H1 (cell line): ENCODE measurements around the gene RBFA. TPM values are rescaled to one million over a fixed set of nuclear protein-coding genes. Genes with fewer than 3 reads are reported as not detected.

Experiments
- CTCF ChIA-PET: fragments of 300-600 bp; sonication (Branson Sonifier 250); formaldehyde crosslinking; loops from one replicate; lab custom pipeline; 2021; ENCODE audit not compliant: partially characterized antibody; lab: Charles Lee
- POLR2A ChIA-PET: fragments of 300-600 bp; sonication (Branson Sonifier 250); formaldehyde crosslinking; loops from one replicate; lab custom pipeline; 2021; ENCODE audit warnings: inconsistent platforms; ENCODE audit not compliant: partially characterized antibody; lab: Charles Lee
- DNase-seq, 2 experiments: peaks; one replicate each; pipeline versions ENCODE4 v3.0.0 to v3.0.0-alpha.2; 2010 to 2022; ENCODE audit warnings: low spot score in 2 of 2, low read depth in 1 of 2, mixed read lengths in 1 of 2
- FAIRE-seq: peaks from 2 replicates; lab custom pipeline; 2011; peaks lifted over from hg19 to GRCh38; lab: Jason Lieb, UNC
- H2AFZ ChIP-seq: 2 replicates; pipeline ENCODE4 v1.8.1; 2012; ENCODE audit warnings: low read length, inconsistent platforms
- H2AK5ac ChIP-seq: 2 replicates; pipeline ENCODE4 v1.6.1; 2013; ENCODE audit warnings: low read depth, low read length
- H2BK120ac ChIP-seq: replicated peaks from 2 replicates; pipeline ENCODE3; 2013; ENCODE audit warnings: low read depth, low read length, inconsistent platforms
- H2BK12ac ChIP-seq: 2 replicates; pipeline ENCODE4 v1.6.1; 2013; ENCODE audit warnings: low read depth, low read length
- H2BK15ac ChIP-seq: 2 replicates; pipeline ENCODE4 v1.6.1; 2013; ENCODE audit warnings: low read length
- H2BK20ac ChIP-seq: 2 replicates; pipeline ENCODE4 v1.6.1; 2013; ENCODE audit warnings: low read length
- H2BK5ac ChIP-seq: 2 replicates; pipeline ENCODE4 v1.6.1; 2013; ENCODE audit warnings: low read depth, low read length
- H3K14ac ChIP-seq: 2 replicates; pipeline ENCODE4 v1.6.1; 2013; ENCODE audit warnings: inconsistent platforms; ENCODE audit not compliant: insufficient read length
- H3K18ac ChIP-seq: 2 replicates; pipeline ENCODE4 v1.6.1; 2013; ENCODE audit warnings: low read length; ENCODE audit errors: extremely low read depth
- H3K23ac ChIP-seq: 2 replicates; pipeline ENCODE4 v1.6.1; 2013; ENCODE audit warnings: inconsistent platforms; ENCODE audit not compliant: insufficient read length
- H3K23me2 ChIP-seq: 2 replicates; pipeline ENCODE4 v1.6.1; 2013; ENCODE audit warnings: low read depth, low read length
- H3K27ac ChIP-seq: 2 replicates; pipeline ENCODE4 v1.6.1; 2011; ENCODE audit warnings: low read depth, low read length, inconsistent platforms
- H3K27me3 ChIP-seq, 4 experiments: replicated peaks in 1 of 4; 1 replicate in 1 of 4; 2 replicates in 3 of 4; pipeline versions ENCODE4 v1.6.1 to v1.8.1; 2011 to 2013; ENCODE audit warnings: low read length in 3 of 4, mild to moderate bottlenecking in 3 of 4, inconsistent platforms in 2 of 4, mixed read lengths in 2 of 4, moderate library complexity in 1 of 4; ENCODE audit not compliant: control insufficient read depth in 3 of 4, insufficient read depth in 3 of 4; ENCODE audit errors: extremely low read depth in 1 of 4
- H3K36me3 ChIP-seq, 4 experiments: 2 replicates each; pipeline versions ENCODE4 v1.6.1 to v1.8.1; 2011 to 2013; ENCODE audit warnings: mild to moderate bottlenecking in 4 of 4, low read length in 3 of 4, moderate library complexity in 2 of 4, control low read depth in 1 of 4, inconsistent platforms in 1 of 4; ENCODE audit not compliant: insufficient read depth in 4 of 4, control insufficient read depth in 2 of 4
- H3K4ac ChIP-seq: replicated peaks from 2 replicates; pipeline ENCODE3; 2013; ENCODE audit warnings: low read length, low read depth, mixed read lengths, inconsistent platforms; ENCODE audit not compliant: insufficient read length
- H3K4me1 ChIP-seq, 4 experiments: replicated peaks in 1 of 4; 1 replicate in 1 of 4; 2 replicates in 3 of 4; pipeline versions ENCODE4 v1.6.1 to v1.8.1; 2011 to 2013; ENCODE audit warnings: low read length in 3 of 4, inconsistent platforms in 2 of 4, mixed read lengths in 1 of 4; ENCODE audit not compliant: insufficient read depth in 4 of 4, control insufficient read depth in 3 of 4
- H3K4me2 ChIP-seq, 2 experiments: 2 replicates each; pipeline versions ENCODE4 v1.6.1 to v1.8.1; 2011 to 2013; ENCODE audit warnings: low read depth in 2 of 2, low read length in 2 of 2, control low read depth in 1 of 2, inconsistent platforms in 1 of 2, mild to moderate bottlenecking in 1 of 2; ENCODE audit not compliant: insufficient read depth in 1 of 2
- H3K4me3 ChIP-seq, 4 experiments: fragments of 200-600, 300-600 bp in 1 of 4; sonication (generic), shearing (Covaris generic), sonication (Bioruptor Twin) in 1 of 4; 2 replicates each; pipeline versions ENCODE4 v1.5.1 to v1.8.1; 2011 to 2016; ENCODE audit warnings: low read length in 4 of 4, low read depth in 3 of 4, control low read depth in 2 of 4, inconsistent platforms in 2 of 4, mild to moderate bottlenecking in 2 of 4, mixed read lengths in 1 of 4, moderate library complexity in 1 of 4; ENCODE audit not compliant: insufficient read depth in 2 of 4; ENCODE audit errors: extremely low read depth in 1 of 4
- H3K56ac ChIP-seq: replicated peaks from 2 replicates; pipeline ENCODE3; 2013; ENCODE audit warnings: low read depth, mild to moderate bottlenecking, mixed read lengths, low read length, inconsistent platforms; ENCODE audit not compliant: insufficient read length
- H3K79me1 ChIP-seq: 2 replicates; pipeline ENCODE4 v1.6.1; 2013; ENCODE audit warnings: low read depth, low read length, control low read depth
- H3K79me2 ChIP-seq, 2 experiments: 2 replicates each; pipeline versions ENCODE4 v1.6.1 to v1.8.1; 2012 to 2013; ENCODE audit warnings: low read length in 2 of 2, mild to moderate bottlenecking in 2 of 2, inconsistent platforms in 1 of 2; ENCODE audit not compliant: insufficient read depth in 2 of 2, control insufficient read depth in 1 of 2
- H3K9ac ChIP-seq, 4 experiments: replicated peaks in 1 of 4; 1 replicate in 1 of 4; 2 replicates in 3 of 4; pipeline versions ENCODE4 v1.6.1 to v1.8.1; 2011 to 2013; ENCODE audit warnings: low read depth in 3 of 4, low read length in 3 of 4, control low read depth in 2 of 4, mild to moderate bottlenecking in 2 of 4, moderate library complexity in 2 of 4, inconsistent platforms in 1 of 4; ENCODE audit errors: extremely low read depth in 1 of 4
- H3K9me3 ChIP-seq, 2 experiments: 2 replicates each; pipeline versions ENCODE4 v1.6.1 to v1.8.1; 2012 to 2013; ENCODE audit warnings: mild to moderate bottlenecking in 2 of 2, moderate library complexity in 2 of 2, control low read depth in 1 of 2, inconsistent platforms in 1 of 2, low read depth in 1 of 2, low read length in 1 of 2, mixed read lengths in 1 of 2; ENCODE audit not compliant: insufficient read depth in 2 of 2
- H4K20me1 ChIP-seq, 2 experiments: replicated peaks in 1 of 2; 2 replicates each; pipeline versions ENCODE3 to v1.8.1; 2011 to 2013; ENCODE audit warnings: inconsistent platforms in 2 of 2, low read length in 2 of 2, mild to moderate bottlenecking in 1 of 2; ENCODE audit not compliant: insufficient read depth in 2 of 2, control insufficient read depth in 1 of 2
- H4K5ac ChIP-seq: 2 replicates; pipeline ENCODE4 v1.6.1; 2013; ENCODE audit warnings: low read length, low read depth, mixed read lengths, inconsistent platforms; ENCODE audit not compliant: insufficient read length
- H4K8ac ChIP-seq: 2 replicates; pipeline ENCODE4 v1.8.0; 2013; ENCODE audit warnings: mild to moderate bottlenecking, moderate library complexity, low read length, inconsistent platforms; ENCODE audit not compliant: insufficient read depth; ENCODE audit errors: extremely low read depth
- H4K91ac ChIP-seq: replicated peaks from 2 replicates; pipeline ENCODE3; 2013; ENCODE audit warnings: low read length, mixed read lengths, inconsistent platforms; ENCODE audit not compliant: insufficient read length
- CREB1 ChIP-seq: IDR thresholded peaks from 2 replicates; pipeline ENCODE4 v1.6.1; 2012; ENCODE audit warnings: inconsistent platforms
- EGR1 ChIP-seq: IDR thresholded peaks from 2 replicates; pipeline ENCODE4 v1.6.1; 2011; ENCODE audit warnings: low read depth, low read length, borderline replicate concordance
- EZH2 ChIP-seq: fragments of 200-600 bp; sonication (generic); IDR thresholded peaks from 2 replicates; pipeline ENCODE4 v1.7.1; 2012; ENCODE audit warnings: low read depth, mild to moderate bottlenecking, moderate library complexity, low read length, inconsistent platforms; ENCODE audit not compliant: severe bottlenecking
- KDM4A ChIP-seq: IDR thresholded peaks from one replicate; pipeline ENCODE4 v1.7.1; 2012; ENCODE audit warnings: low read depth, mild to moderate bottlenecking, moderate library complexity, low read length, inconsistent platforms; ENCODE audit not compliant: severe bottlenecking
- MAX ChIP-seq: IDR thresholded peaks from 2 replicates; pipeline ENCODE4 v1.6.1; 2012; ENCODE audit warnings: inconsistent platforms
- PHF8 ChIP-seq: fragments of 200-600 bp; sonication (generic); conservative IDR thresholded peaks from 2 replicates; pipeline ENCODE4 v1.7.1; 2012; ENCODE audit warnings: low read depth, mild to moderate bottlenecking, inconsistent platforms, low read length, moderate library complexity
- RBBP5 ChIP-seq: IDR thresholded peaks from 2 replicates; pipeline ENCODE4 v1.7.1; 2012; ENCODE audit warnings: low read depth, mild to moderate bottlenecking, inconsistent platforms, low read length, moderate library complexity, borderline replicate concordance
- SAP30 ChIP-seq: fragments of 300-600 bp; sonication (generic); IDR thresholded peaks from 2 replicates; pipeline ENCODE4 v1.7.1; 2012; ENCODE audit warnings: low read length, moderate library complexity, mild to moderate bottlenecking, inconsistent platforms; ENCODE audit not compliant: insufficient read depth, insufficient replicate concordance
- TBP ChIP-seq: IDR thresholded peaks from 2 replicates; pipeline ENCODE4 v1.6.1; 2011; ENCODE audit warnings: low read depth, low read length, improper control_type of control experiment
- TEAD4 ChIP-seq: IDR thresholded peaks from 2 replicates; pipeline ENCODE4 v1.6.1; 2012; ENCODE audit warnings: low read depth, low read length, inconsistent platforms, mixed read lengths
- WGBS, 2 experiments: shearing (Covaris generic) in 1 of 2; methylation state at CpG; one replicate each; pipeline versions ENCODE4 v1.1.6 to v1.1.7; 2013 to 2015; ENCODE audit warnings: low lambda C conversion rate in 2 of 2, mixed read lengths in 2 of 2, inconsistent platforms in 1 of 2, low coverage in 1 of 2, missing lambda C conversion rate in 1 of 2; ENCODE audit not compliant: insufficient replicate concordance in 2 of 2, insufficient coverage in 1 of 2, insufficient read length in 1 of 2; ENCODE audit errors: extremely low coverage in 1 of 2, missing lambda C conversion rate in 1 of 2; 5-methylcytosine and 5-hydroxymethylcytosine counted together
- polyA plus RNA-seq, 7 experiments: library from polyadenylated mRNA; depleted of rRNA in 3 of 7; stranded (reverse) in 5 of 7; unstranded in 2 of 7; fragments of >200 nt in 5 of 7; fragments of 200-250 nt in 2 of 7; gene quantifications; 1 replicate in 5 of 7; 2 replicates in 1 of 7; 4 replicates in 1 of 7; pipeline versions ENCODE4 v1.2.1 to v1.2.3, GENCODE V29; 2011 to 2013; ENCODE audit warnings: missing spikeins in 2 of 7, mixed read lengths in 2 of 7
- total RNA-seq: library from RNA; stranded (reverse); fragmentation: NEBNext Ultra II Directional; extraction: Animal tissue kit (Norgen Biotek cat#: 25700); gene quantifications from 2 replicates; pipeline ENCODE4 v1.2.1, GENCODE V29; 2021

RBFA gene
- total and polyA plus RNA-seq, 2 of the 8 experiments (the other 6 are each of a cell fraction or from before 2014, with no cell fraction given), result 19.2 to 29.5 TPM

GRCh38 chr18:79988451-79989194 is 45.6 kb upstream of the RBFA start, which contains the start of gene TXNL4A:
Gene TXNL4A, minus strand, starts transcription at chr18:79988563. Its CDS starts 171 bp downstream, at chr18:79988392.
- Histone ChIP-seq H2BK120ac (peak within 1 kb of the TSS; percentile 10), H3K4me1 (peaks cover 0 to 5% (median 2%) of the 10 kb centered on the region in 4 experiments; a peak in 2 of 7 replicates), H3K9ac (peak within 1 kb of the TSS; percentile 80 to 90 (median 88)), H3K4me3 (peak within 1 kb of the TSS; percentile 64 to 94 (median 86)), H3K4me2 (peak within 1 kb of the TSS; percentile 74 to 82), H3K56ac (peak within 1 kb of the TSS; percentile 73), H2AFZ (peak within 1 kb of the TSS; percentile 60; the same call in 1 of the 2 replicates), H3K4ac (peak within 1 kb of the TSS; percentile 99), H4K20me1 (peaks cover 10 to 12% of the 10 kb centered on the region in 2 experiments), H3K79me2 (peaks cover 30 to 46% of the 10 kb centered on the region in 2 experiments), H4K8ac (peak within 1 kb of the TSS; percentile 91; the same call in 1 of the 2 replicates), H2BK12ac (no peak within 1 kb of the TSS; the same call in 1 of the 2 replicates), H2AK5ac (no peak within 1 kb of the TSS), H2BK20ac (0 out of 2 replicates have a peak within 1 kb of the TSS, but pooled peaks have one; percentile 21), H4K91ac (peak within 1 kb of the TSS; percentile 93), H3K23me2 (peaks cover 5% of the 10 kb centered on the region; the same call in 1 of the 2 replicates), H3K36me3 (peaks cover 3 to 23% (median 8%) of the 10 kb centered on the region in 4 experiments; a peak in 5 of 8 replicates), H2BK15ac (peak within 1 kb of the TSS; percentile 77; the same call in 1 of the 2 replicates), H3K14ac (no peak within 1 kb of the TSS), H3K27ac (peak within 1 kb of the TSS; percentile 87), H3K27me3 (no peaks in the 10 kb centered on the region), H3K9me3 (no peaks in the 10 kb centered on the region), H3K23ac (no peak within 1 kb of the TSS), H3K18ac (peak within 1 kb of the TSS; percentile 98), H4K5ac (peak within 1 kb of the TSS; percentile 95), H3K79me1 (0 out of 2 replicates have a peak, but pooled peaks cover 5% of the 10 kb centered on the region), H2BK5ac (peak within 1 kb of the TSS; percentile 88; the same call in 1 of the 2 replicates)
- DNase-seq (peak in 1 of 2 experiments; percentile 86), FAIRE-seq (no peak)
- POLR2A ChIA-PET, result interaction anchor here (0.6 to 2.2 kb wide), 12 partner anchors 9 to 122 kb away, joined by 3 to 11 read pairs (median 4); no protein-coding TSS in a partner anchor
- CTCF ChIA-PET, result interaction anchor here (0.7 to 3.1 kb wide), 5 partner anchors 21 to 1824 kb away, joined by 3 to 11 read pairs (median 3); no protein-coding TSS in a partner anchor
- WGBS, 2 experiments, result 4% methylated on average over 61 of the region's 71 CpGs; no CpG with 5 or more reads in 1 of the 2 experiments
- TF ChIP-seq SAP30, result peak; percentile 41
- TF ChIP-seq TBP, result peak; percentile 68; the same call in 1 of the 2 replicates
- peak; percentile 73 for TF ChIP-seq PHF8
- peak; percentile 48; the same call in 1 of the 2 replicates for TF ChIP-seq EGR1
- TF ChIP-seq CREB1, result peak; percentile 94
- peak; percentile 73 for TF ChIP-seq KDM4A
- no peak for TF ChIP-seq EZH2
- peak; percentile 72; the same call in 1 of the 2 replicates for TF ChIP-seq RBBP5
- TF ChIP-seq TEAD4, result 0 out of 2 replicates have a peak, but pooled peaks have one; percentile 2
- peak; percentile 81 for TF ChIP-seq MAX
